Activated CD4-positive, alpha-beta T cell treated with anti-CD3 and anti-CD28 coated beads, Interleukin-2, amount 50 U/mL, for 16 hours (primary cell): ENCODE results near the gene DDX31.
"Not testable (repeated sequence)": the region's sequence is repeated elsewhere in the genome, so short reads cannot be mapped to it uniquely, and the experiment has no call there.

Experiments
- DNase-seq: peaks from one replicate; pipeline ENCODE4 v3.0.0-alpha.2; 2020

DDX31 gene

GRCh38 chr9:132669698-132670456 is at the start of gene DDX31:
DDX31 (minus strand) TSS chr9:132669983; CDS start chr9:132669934, 49 bp downstream.
- DNase-seq = peak; percentile 88

GRCh38 chr9:132718381-132718928 is 48.7 kb upstream of the DDX31 start:
- not testable (repeated sequence) for DNase-seq

GRCh38 chr9:132717326-132717945 is 47.7 kb upstream of the DDX31 start:
- no peak for DNase-seq

GRCh38 chr9:132716007-132716406 is 46.2 kb upstream of the DDX31 start:
- DNase-seq = no peak

GRCh38 chr9:132712753-132713152 is 43.0 kb upstream of the DDX31 start:
- peak; percentile 36 for DNase-seq

- DNase-seq = no peak
These were observed 42.1 kb upstream of the DDX31 start for GRCh38 chr9:132711846-132712245.

GRCh38 chr9:132711152-132711551 is 41.4 kb upstream of the DDX31 start:
- not testable (repeated sequence) for DNase-seq

GRCh38 chr9:132710333-132710732 is 40.5 kb upstream of the DDX31 start:
- no peak for DNase-seq

GRCh38 chr9:132708769-132709430 is 39.1 kb upstream of the DDX31 start:
- DNase-seq = no peak

- no peak for DNase-seq
These were observed 38.5 kb upstream of the DDX31 start for GRCh38 chr9:132708239-132708638.

- DNase-seq = no peak
These were observed 33.6 kb upstream of the DDX31 start for GRCh38 chr9:132703336-132703735.

- no peak for DNase-seq
These were observed 32.5 kb upstream of the DDX31 start for GRCh38 chr9:132702254-132702653.

GRCh38 chr9:132699956-132700355 is 30.2 kb upstream of the DDX31 start:
- no peak for DNase-seq

GRCh38 chr9:132698989-132699388 is 29.2 kb upstream of the DDX31 start:
- no peak for DNase-seq

- no peak for DNase-seq
These were observed 27.4 kb upstream of the DDX31 start for GRCh38 chr9:132697230-132697629.

GRCh38 chr9:132694144-132694543 is 24.4 kb upstream of the DDX31 start:
- peak; percentile 40 for DNase-seq

- DNase-seq = no peak
These were observed 20.9 kb upstream of the DDX31 start for GRCh38 chr9:132690696-132691095.

- no peak for DNase-seq
These were observed 14.1 kb upstream of the DDX31 start for GRCh38 chr9:132683873-132684272.

- no peak for DNase-seq
These were observed 11.8 kb upstream of the DDX31 start for GRCh38 chr9:132681561-132681960.

- DNase-seq = peak; percentile 65
These were observed 10.3 kb upstream of the DDX31 start for GRCh38 chr9:132679946-132680625.

GRCh38 chr9:132677976-132678375 is 8.2 kb upstream of the DDX31 start:
- DNase-seq = no peak

GRCh38 chr9:132674485-132674884 is 4.7 kb upstream of the DDX31 start:
- DNase-seq = no peak

- DNase-seq = peak; percentile 12
These were observed 3.6 kb upstream of the DDX31 start for GRCh38 chr9:132673355-132673754.
